ENCODE data around the gene ENTPD2.

ENTPD2 gene

GRCh38 chr9:137095664-137096517 lies 42.0 kb upstream of the ENTPD2 start:
- Histone ChIP-seq H3K9me3 (ENCODE audit: control insufficient read depth, insufficient read depth, low read depth, low read length) (no peaks in the 10 kb centered on the region), H3K4me1 (ENCODE audit: control insufficient read depth, insufficient read depth, low read length) (no peaks in the 10 kb centered on the region), H3K27ac (ENCODE audit: extremely low read depth, low read depth, low read length) (no peak overlapping the region), H3K4me3 (ENCODE audit: low read depth, low read length) (no peak overlapping the region), H3K36me3 (ENCODE audit: control insufficient read depth in 2 of 2, insufficient read depth in 1 of 2, low read length in 2 of 2) (peaks cover 0 to 70% of the 10 kb centered on the region in 2 experiments; a peak in 2 of 3 replicates)
- ChIA-PET POLR2A (interaction anchor here (1.7 kb wide), 1 partner anchor 9 kb away, joined by 8 read pairs; the partner anchor contains the start of gene MAN1B1), CTCF (interaction anchor here (0.9 to 1.5 kb wide), 3 partner anchors 28 to 140 kb away, joined by 3 to 4 read pairs (median 3); no protein-coding TSS in a partner anchor)
- peak; percentile 46; the same call in 1 of the 2 replicates for TF ChIP-seq CTCF (tag by site-specific recombination; IDR thresholded peaks at IDR 0.05)
- TF ChIP-seq ZNF514 (tag by site-specific recombination; IDR thresholded peaks at IDR 0.05), result no peak

GRCh38 chr9:137089232-137089947 lies 35.5 kb upstream of the ENTPD2 start:
- CTCF ChIA-PET, result interaction anchor here (1.2 to 3.3 kb wide), 8 partner anchors 21 to 147 kb away, joined by 3 to 26 read pairs (median 6); partner anchors contain the start of gene NPDC1
- Histone ChIP-seq H3K4me1 (ENCODE audit: control insufficient read depth, insufficient read depth, low read length) (0 out of 2 replicates have a peak, but pooled peaks cover 3% of the 10 kb centered on the region), H3K27ac (ENCODE audit: extremely low read depth, low read depth, low read length) (no peak overlapping the region), H3K4me3 (ENCODE audit: low read depth, low read length) (no peak overlapping the region), H3K9me3 (ENCODE audit: control insufficient read depth, insufficient read depth, low read depth, low read length) (no peaks in the 10 kb centered on the region), H3K36me3 (ENCODE audit: control insufficient read depth in 2 of 2, insufficient read depth in 1 of 2, low read length in 2 of 2) (peaks cover 0 to 42% of the 10 kb centered on the region in 2 experiments; a peak in 2 of 3 replicates)
- TF ChIP-seq ZBTB20 (tag by site-specific recombination; IDR thresholded peaks at IDR 0.05) (no peak), ZNF114 (tag by site-specific recombination; IDR thresholded peaks at IDR 0.05) (no peak), ZNF558 (tag by site-specific recombination; IDR thresholded peaks at IDR 0.05) (no peak), ZNF354C (tag by site-specific recombination; IDR thresholded peaks at IDR 0.05; ENCODE audit: borderline replicate concordance, low read depth) (no peak), ZNF221 (tag by site-specific recombination; IDR thresholded peaks at IDR 0.05; ENCODE audit: borderline replicate concordance) (no peak), IKZF3 (tag by site-specific recombination; IDR thresholded peaks at IDR 0.05) (no peak), ZNF214 (tag by site-specific recombination; IDR thresholded peaks at IDR 0.05; ENCODE audit: borderline replicate concordance) (no peak), ZNF473 (tag by site-specific recombination; IDR thresholded peaks at IDR 0.05) (no peak), ZNF785 (tag by site-specific recombination; IDR thresholded peaks at IDR 0.05) (no peak), SALL2 (tag by site-specific recombination; IDR thresholded peaks at IDR 0.05; ENCODE audit: borderline replicate concordance) (no peak), ZSCAN23 (tag by site-specific recombination; IDR thresholded peaks at IDR 0.05) (no peak), REPIN1 (tag by site-specific recombination; IDR thresholded peaks at IDR 0.05; ENCODE audit: low read depth) (no peak), YY2 (tag by site-specific recombination; IDR thresholded peaks at IDR 0.05) (no peak), ZIC2 (tag by site-specific recombination; IDR thresholded peaks at IDR 0.05) (no peak), INSM2 (tag by site-specific recombination; IDR thresholded peaks at IDR 0.05) (no peak)
- POLR2A ChIA-PET, result interaction anchor here (0.8 to 1.2 kb wide), 3 partner anchors 19 to 151 kb away, joined by 3 to 4 read pairs (median 4); partner anchors contain the start of genes SAPCD2 and TUBB4B
